ENCODE results near the gene AFG1L.

The AFG1L gene

DNA sequence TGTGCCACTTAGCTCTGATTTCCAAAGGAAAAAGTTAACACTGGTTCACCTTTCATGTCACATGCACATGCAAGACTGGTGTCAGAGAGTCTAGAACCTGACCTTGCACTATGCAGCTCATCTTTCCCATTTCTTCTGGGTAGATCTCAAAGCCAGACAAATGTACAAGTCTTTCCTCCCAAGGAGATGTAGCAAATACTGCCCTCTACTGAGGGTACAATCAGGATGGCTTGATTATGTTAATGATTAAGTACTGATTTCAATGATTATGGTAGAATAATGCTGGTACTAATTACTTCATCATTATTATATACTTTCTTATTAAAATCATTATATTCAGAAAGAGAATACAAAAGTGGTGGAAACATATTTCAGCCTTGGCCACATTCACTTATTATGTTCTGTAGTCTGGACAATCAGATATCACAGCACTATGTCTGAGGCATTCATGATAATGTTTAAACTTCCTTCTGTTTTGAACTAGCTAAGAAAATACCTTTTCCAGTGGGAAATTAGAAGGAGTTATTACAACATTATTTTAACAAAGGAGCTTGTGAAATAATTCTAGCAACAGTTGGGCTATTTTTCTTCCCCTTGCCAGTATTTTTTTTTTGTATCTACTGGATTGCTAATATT is 197.4 kb downstream of the AFG1L start:
- Histone ChIP-seq H3K4me2 (ENCODE audit: low read length) (no peak overlapping the region), H3K9ac (ENCODE audit: low read length) (no peak overlapping the region), H3K27ac (ENCODE audit: low read depth, low read length, poor library complexity, severe bottlenecking) (no peak overlapping the region), H3K4me3 (ENCODE audit: low read depth, low read length, poor library complexity, severe bottlenecking) (no peak overlapping the region), H3K27me3 (ENCODE audit: insufficient read depth, low read length) (no peaks in the 10 kb centered on the region), H2AFZ (ENCODE audit: low read length) (no peak overlapping the region), H3K36me3 (ENCODE audit: insufficient read depth, low read length) (no peaks in the 10 kb centered on the region), H3K79me2 (ENCODE audit: insufficient read depth, low read length) (no peaks in the 10 kb centered on the region), H3F3A (ENCODE audit: insufficient read depth, low read length) (no peaks in the 10 kb centered on the region), H3K9me3 (ENCODE audit: low read length) (no peaks in the 10 kb centered on the region), H3K4me1 (ENCODE audit: insufficient read depth, low read length, severe bottlenecking) (no peaks in the 10 kb centered on the region), H3K9me2 (ENCODE audit: low read depth, low read length) (no peaks in the 10 kb centered on the region), H4K20me1 (ENCODE audit: insufficient read depth, low read length) (no peaks in the 10 kb centered on the region)
- peak; percentile 75 for TF ChIP-seq CTCF (IDR thresholded peaks at IDR 0.05; ENCODE audit: low read length)
- no peak for TF ChIP-seq EZH2 (IDR thresholded peaks at IDR 0.05; ENCODE audit: borderline replicate concordance, low read length)

- Histone ChIP-seq H2AFZ (ENCODE audit: low read length) (no peak overlapping the region), H3K36me3 (ENCODE audit: insufficient read depth, low read length) (no peaks in the 10 kb centered on the region), H4K20me1 (ENCODE audit: insufficient read depth, low read length) (no peaks in the 10 kb centered on the region), H3K27ac (ENCODE audit: low read depth, low read length, poor library complexity, severe bottlenecking) (no peak overlapping the region), H3K27me3 (ENCODE audit: insufficient read depth, low read length) (no peaks in the 10 kb centered on the region), H3K4me2 (ENCODE audit: low read length) (no peak overlapping the region), H3K9me2 (ENCODE audit: low read depth, low read length) (no peaks in the 10 kb centered on the region), H3F3A (ENCODE audit: insufficient read depth, low read length) (no peaks in the 10 kb centered on the region), H3K79me2 (ENCODE audit: insufficient read depth, low read length) (no peaks in the 10 kb centered on the region), H3K4me1 (ENCODE audit: insufficient read depth, low read length, severe bottlenecking) (no peaks in the 10 kb centered on the region), H3K9ac (ENCODE audit: low read length) (no peak overlapping the region), H3K4me3 (ENCODE audit: low read depth, low read length, poor library complexity, severe bottlenecking) (no peak overlapping the region), H3K9me3 (ENCODE audit: low read length) (no peaks in the 10 kb centered on the region)
- no peak for TF ChIP-seq EZH2 (IDR thresholded peaks at IDR 0.05; ENCODE audit: borderline replicate concordance, low read length)
- no peak for TF ChIP-seq CTCF (IDR thresholded peaks at IDR 0.05; ENCODE audit: low read length)
Measured at GRCh38 chr6:108494434-108494833, 199.6 kb downstream of the AFG1L start.

DNA sequence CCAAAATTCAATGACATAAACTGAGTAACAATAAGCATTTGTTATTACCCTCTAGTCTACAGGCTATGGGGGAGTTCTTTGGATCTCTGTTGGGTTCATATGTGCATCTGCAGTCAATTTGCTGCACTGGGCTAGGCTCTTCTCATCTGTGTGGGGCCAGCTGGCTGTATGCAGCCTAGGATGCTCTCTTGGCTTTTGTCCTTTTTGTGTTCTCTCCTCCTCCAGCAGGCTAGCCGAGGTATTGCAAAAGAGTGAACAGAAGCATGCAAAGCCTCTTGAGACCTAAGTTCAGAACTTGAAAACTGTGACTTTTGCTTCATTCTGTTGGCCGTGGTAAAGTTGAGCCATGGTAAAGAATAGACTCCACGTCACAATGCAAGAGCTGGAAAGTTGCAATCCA is 203.0 kb downstream of the AFG1L start:
- H3K9me3 ChIP-seq (ENCODE audit: low read length), result no peaks in the 10 kb centered on the region
- TF ChIP-seq EZH2 (IDR thresholded peaks at IDR 0.05; ENCODE audit: borderline replicate concordance, low read length) (no peak), CTCF (IDR thresholded peaks at IDR 0.05; ENCODE audit: low read length) (peak; percentile 60)
- H4K20me1 ChIP-seq (ENCODE audit: insufficient read depth, low read length), result no peaks in the 10 kb centered on the region

More for the DNA sequence above, 203.0 kb downstream of the AFG1L start:
- no peak overlapping the region for H3K27ac ChIP-seq (ENCODE audit: low read depth, low read length, poor library complexity, severe bottlenecking)
- no peaks in the 10 kb centered on the region for H3F3A ChIP-seq (ENCODE audit: insufficient read depth, low read length)
- H3K9me2 ChIP-seq (ENCODE audit: low read depth, low read length), result no peaks in the 10 kb centered on the region
- H3K4me2 ChIP-seq (ENCODE audit: low read length), result no peak overlapping the region
- no peak overlapping the region for H2AFZ ChIP-seq (ENCODE audit: low read length)
- no peaks in the 10 kb centered on the region for H3K27me3 ChIP-seq (ENCODE audit: insufficient read depth, low read length)
- no peak overlapping the region for H3K4me3 ChIP-seq (ENCODE audit: low read depth, low read length, poor library complexity, severe bottlenecking)
- no peaks in the 10 kb centered on the region for H3K79me2 ChIP-seq (ENCODE audit: insufficient read depth, low read length)
- no peaks in the 10 kb centered on the region for H3K36me3 ChIP-seq (ENCODE audit: insufficient read depth, low read length)
- H3K4me1 ChIP-seq (ENCODE audit: insufficient read depth, low read length, severe bottlenecking), result no peaks in the 10 kb centered on the region
- no peak overlapping the region for H3K9ac ChIP-seq (ENCODE audit: low read length)

Measured in OCI-LY1 (cell line).